Astrocyte of the cerebellum (primary cell): ENCODE measurements around the gene GJA5.

Experiments
- DNase-seq: peaks from one replicate; pipeline ENCODE4 v3.0.0-alpha.2; 2011; ENCODE audit warnings: low read depth
- H3K4me3 ChIP-seq: 2 replicates; pipeline ENCODE4 v1.5.1; 2011; ENCODE audit warnings: mild to moderate bottlenecking, low read depth, low read length, moderate library complexity
- in situ Hi-C: cut with HindIII; loops from 2 replicates; pipeline ENCODE4 v1.10.0; 2017; ENCODE audit warnings: low sequenced_read_pairs
- TF ChIP-seq, protein P1 (sequence below): IDR thresholded peaks from 2 replicates; pipeline ENCODE4 v1.5.1; 2012; ENCODE audit warnings: low read length, low read depth, moderate library complexity, mild to moderate bottlenecking; ENCODE audit errors: missing control alignments

The GJA5 gene

DNA sequence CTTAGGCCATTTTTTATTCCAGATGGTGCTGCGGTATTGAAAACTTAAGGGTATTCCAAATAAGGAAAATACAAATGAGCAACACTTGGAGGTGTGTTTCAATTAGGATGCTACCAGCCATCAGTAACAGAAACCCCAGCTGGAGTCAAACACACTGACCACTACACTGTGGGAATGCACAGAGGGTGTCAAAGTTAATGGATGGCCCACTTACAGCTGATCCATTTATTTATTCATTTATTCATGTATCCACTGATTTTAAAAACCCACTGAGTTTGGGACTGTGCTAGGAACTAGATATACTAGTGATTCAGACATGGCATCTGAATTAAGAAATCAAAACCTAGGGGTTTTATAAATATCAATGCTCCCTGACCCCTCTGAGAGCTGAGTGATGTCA, 24.5 kb upstream of the GJA5 start:
- H3K4me3 ChIP-seq = no peak overlapping the region
- no peak for DNase-seq
- in situ Hi-C loops = no loop called here
- TF ChIP-seq, protein P1, sequence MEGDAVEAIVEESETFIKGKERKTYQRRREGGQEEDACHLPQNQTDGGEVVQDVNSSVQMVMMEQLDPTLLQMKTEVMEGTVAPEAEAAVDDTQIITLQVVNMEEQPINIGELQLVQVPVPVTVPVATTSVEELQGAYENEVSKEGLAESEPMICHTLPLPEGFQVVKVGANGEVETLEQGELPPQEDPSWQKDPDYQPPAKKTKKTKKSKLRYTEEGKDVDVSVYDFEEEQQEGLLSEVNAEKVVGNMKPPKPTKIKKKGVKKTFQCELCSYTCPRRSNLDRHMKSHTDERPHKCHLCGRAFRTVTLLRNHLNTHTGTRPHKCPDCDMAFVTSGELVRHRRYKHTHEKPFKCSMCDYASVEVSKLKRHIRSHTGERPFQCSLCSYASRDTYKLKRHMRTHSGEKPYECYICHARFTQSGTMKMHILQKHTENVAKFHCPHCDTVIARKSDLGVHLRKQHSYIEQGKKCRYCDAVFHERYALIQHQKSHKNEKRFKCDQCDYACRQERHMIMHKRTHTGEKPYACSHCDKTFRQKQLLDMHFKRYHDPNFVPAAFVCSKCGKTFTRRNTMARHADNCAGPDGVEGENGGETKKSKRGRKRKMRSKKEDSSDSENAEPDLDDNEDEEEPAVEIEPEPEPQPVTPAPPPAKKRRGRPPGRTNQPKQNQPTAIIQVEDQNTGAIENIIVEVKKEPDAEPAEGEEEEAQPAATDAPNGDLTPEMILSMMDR = no peak

DNA sequence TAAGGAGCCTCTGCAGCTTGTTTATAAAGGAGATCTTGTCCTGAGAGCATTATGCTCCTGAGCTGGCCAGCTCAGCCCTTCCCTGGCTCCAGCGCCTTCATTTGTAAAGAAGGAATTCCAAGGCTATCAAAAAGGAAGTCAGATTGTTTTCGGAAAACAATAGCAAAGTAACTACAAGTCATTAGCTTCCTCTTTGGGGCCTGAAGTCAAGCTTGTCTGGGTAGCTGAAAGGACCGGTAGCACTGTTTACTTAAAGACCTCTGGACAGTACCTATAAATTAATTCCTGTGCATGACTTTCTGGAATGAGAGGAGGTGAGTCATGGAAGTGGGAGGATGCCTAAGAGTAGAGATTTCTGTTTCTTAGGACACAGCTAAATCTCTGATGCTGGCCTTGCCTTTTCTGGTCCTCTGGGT, 20.7 kb upstream of the GJA5 start:
- TF ChIP-seq, protein P1 = no peak
- in situ Hi-C loops = no loop called here
- DNase-seq = no peak

DNA sequence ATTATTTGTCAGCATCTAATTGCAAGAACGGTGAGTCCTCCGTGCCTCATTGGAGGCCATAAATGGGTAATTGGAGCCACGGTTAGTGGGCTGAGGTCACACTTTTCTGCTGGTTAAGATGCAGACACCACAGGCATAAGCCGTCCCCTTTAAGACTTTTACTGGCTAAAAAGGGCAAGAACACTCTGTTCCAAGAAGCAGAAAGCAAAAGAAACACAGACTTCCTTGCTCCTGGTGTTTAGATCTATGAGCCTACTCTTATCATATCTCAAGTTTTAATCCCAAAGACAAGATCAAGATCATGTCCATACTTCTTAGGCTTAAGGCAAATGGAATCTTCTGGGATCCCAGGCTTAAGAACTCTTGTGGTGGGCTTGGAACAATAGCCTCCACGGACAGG, 17.3 kb upstream of the GJA5 start:
- DNase-seq = no peak
- no peak overlapping the region for H3K4me3 ChIP-seq
- TF ChIP-seq, protein P1 = no peak
- in situ Hi-C loops = no loop called here

More for the DNA sequence above, 20.7 kb upstream of the GJA5 start:
- H3K4me3 ChIP-seq = no peak overlapping the region

DNA sequence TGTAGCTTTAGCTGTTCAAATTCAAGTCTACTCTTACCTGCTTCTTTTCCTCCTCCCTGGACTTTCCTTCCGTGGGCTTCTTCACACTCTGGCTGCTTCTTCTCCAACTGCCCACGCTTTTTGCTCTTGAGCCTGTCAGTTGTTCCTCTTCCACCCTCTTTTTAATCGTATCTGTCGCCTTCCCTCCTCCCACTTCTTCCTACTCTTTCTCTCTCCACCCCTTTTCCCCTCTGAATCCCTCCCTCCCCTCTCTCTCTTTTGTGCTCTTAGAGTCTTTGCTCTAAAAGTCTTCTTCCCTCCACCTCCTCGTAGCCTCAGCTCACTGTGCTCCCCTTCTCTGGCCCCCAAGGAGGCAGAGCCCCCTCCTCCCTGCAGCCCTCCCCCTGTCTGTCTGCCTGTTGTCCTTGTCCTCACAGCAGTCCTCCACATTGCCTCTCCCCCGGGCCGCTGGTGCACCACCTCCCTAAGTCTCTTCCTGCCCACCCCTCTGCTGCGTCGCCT, 12.9 kb upstream of the GJA5 start:
- no peak overlapping the region for H3K4me3 ChIP-seq
- DNase-seq = no peak
- TF ChIP-seq, protein P1 = no peak
- in situ Hi-C loops = no loop called here

DNA sequence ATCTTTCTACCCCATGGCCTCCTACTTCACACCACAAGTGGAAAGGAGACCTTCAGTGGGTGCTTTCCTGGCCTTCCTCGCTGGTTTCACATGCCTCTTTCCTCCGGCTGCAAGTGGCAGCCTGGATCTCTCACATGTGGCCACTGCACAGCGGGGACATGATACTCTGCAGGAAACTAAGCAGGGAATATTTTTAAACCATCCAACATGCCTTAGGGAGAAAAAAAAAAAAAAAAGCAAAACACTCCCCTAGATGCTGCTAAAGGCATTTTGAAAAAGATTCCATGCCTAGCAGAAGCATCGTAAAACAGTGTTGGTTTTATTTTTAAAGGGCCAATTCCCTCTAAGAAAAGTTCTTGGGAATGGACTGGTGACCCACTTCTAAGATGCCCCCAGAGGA, 12.2 kb upstream of the GJA5 start:
- no peak for DNase-seq
- in situ Hi-C loops = no loop called here
- no peak overlapping the region for H3K4me3 ChIP-seq
- TF ChIP-seq, protein P1 = no peak

DNA sequence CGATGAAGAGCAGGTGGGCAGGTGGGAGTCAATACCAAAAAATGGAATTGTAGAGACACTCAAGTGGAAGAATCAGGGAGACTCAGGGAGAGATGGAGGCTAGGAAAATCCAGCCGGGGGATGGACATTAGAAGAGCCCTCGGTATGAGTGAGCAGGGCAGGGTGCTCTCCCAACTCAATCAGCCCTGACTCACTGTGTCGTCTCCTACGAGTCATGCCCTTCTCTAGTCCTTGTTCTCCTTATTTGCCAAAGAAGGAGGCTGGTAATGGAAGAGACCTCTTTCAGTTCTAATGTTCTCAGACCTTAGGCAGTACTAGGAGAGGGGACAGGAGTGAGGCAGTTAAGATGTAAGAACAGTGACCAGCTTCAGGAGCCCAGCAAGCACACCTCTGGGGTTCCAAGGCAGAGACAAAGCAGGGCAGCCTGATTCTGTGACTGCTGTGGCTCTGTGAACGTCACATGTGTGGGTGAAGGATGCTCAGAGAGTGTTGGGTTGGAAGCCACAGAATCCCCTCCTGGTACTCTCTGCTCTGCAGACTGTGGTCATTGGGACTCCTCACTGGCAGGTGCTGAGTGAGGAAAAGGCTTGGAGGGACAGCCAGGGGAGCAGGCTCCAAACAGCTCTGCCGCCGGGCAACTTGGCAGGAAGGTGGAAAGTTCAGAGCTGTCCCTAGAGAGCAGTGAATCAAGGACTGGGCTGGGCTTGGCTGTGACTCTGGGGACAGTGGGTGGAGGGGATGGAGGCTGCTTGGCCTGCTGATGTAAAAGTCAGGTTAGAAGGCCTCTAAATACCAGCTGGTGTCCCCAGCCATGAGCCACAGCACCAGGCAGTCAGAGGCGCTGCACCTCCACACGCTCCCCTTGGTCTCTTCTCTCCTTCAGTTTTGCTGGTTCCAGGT, 11.1 kb upstream of the GJA5 start:
- TF ChIP-seq, protein P1 = no peak
- DNase-seq = no peak
- H3K4me3 ChIP-seq = no peak overlapping the region
- in situ Hi-C loops = no loop called here
